Upper lobe of left lung (tissue), 4 donors: Measurements from ENCODE around the gene GMDS.

Experiments
- CTCF ChIP-seq, 6 experiments: fragments of 450-650 bp in 4 of 6; fragments of 200-600 bp in 2 of 6; sonication (generic) in 2 of 6; IDR thresholded peaks; one replicate each; pipeline ENCODE4 v1.5.1; 2016 to 2019; ENCODE audit warnings: antibody characterized with exemption in 6 of 6
- EP300 ChIP-seq, 4 donors: sonication (generic); formaldehyde crosslinking; IDR thresholded peaks; one replicate each; pipeline ENCODE4 v1.5.1; 2017; ENCODE audit warnings: antibody characterized with exemption in 4 of 4, control low read depth in 2 of 4
- POLR2A ChIP-seq, 4 donors: fragments of 450-650 bp; IDR thresholded peaks; one replicate each; pipeline ENCODE4 v1.5.1; 2016 to 2017; ENCODE audit warnings: antibody characterized with exemption in 4 of 4, mild to moderate bottlenecking in 2 of 4
- POLR2AphosphoS5 ChIP-seq, 2 donors: sonication (generic); formaldehyde crosslinking; IDR thresholded peaks; one replicate each; pipeline ENCODE4 v1.5.1; 2017; ENCODE audit warnings: antibody characterized with exemption in 2 of 2

- TF ChIP-seq CTCF (IDR thresholded peaks at IDR 0.05) (no peak), POLR2A (IDR thresholded peaks at IDR 0.05) (no peak), POLR2AphosphoS5 (IDR thresholded peaks at IDR 0.05) (no peak), EP300 (IDR thresholded peaks at IDR 0.05) (no peak)
These were observed 424.7 kb downstream of the GMDS start for GRCh38 chr6:1820714-1821113.
